ENCODE measurements around the gene TRPC4AP. TPM values are rescaled to one million over a fixed set of nuclear protein-coding genes. Genes with fewer than 3 reads are reported as not detected.
A peak's percentile ranks its signal among the peaks of the same experiment; 100 is the strongest.

TRPC4AP gene
- total RNA-seq, 1 donor from 2014 or later, result 35.3 TPM

DNA sequence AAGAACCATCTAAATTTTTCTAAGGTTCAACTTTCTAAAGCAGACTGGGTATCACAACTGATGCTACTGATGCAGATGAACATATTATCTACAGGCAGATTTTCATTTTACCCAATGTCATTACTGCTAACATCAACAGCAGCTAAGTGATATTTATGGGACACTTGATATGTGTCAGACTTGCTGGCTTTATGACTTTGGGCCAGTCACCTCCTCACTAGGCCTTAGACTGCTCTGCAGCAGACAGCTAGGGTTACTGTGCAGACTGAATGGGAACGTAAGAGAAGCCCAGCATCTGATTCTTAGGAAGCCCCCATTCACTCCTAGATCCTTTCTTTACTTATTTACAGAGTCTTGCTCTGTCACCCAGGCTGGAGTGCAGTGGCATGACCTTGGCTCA lies 70.8 kb downstream of the TRPC4AP start:
- no peak for ATAC-seq
- DNase-seq (ENCODE audit: missing footprints), result no peak
- intact Hi-C loops (cut with DNase I), result loop anchor here (5.0 kb wide), 1 partner anchor 70 kb away; the partner anchor contains the start of gene TRPC4AP

- intact Hi-C loops (cut with DNase I), result loop anchor here (5.0 kb wide), 1 partner anchor 71 kb away; the partner anchor contains the start of gene TRPC4AP
- ATAC-seq, result no peak
Measured at GRCh38 chr20:35021063-35021462, 71.5 kb downstream of the TRPC4AP start.

GRCh38 chr20:35020108-35020928 lies 72.3 kb downstream of the TRPC4AP start:
- intact Hi-C loops (cut with DNase I), result loop anchor here (5.0 kb wide), 1 partner anchor 72 kb away; the partner anchor contains the start of gene TRPC4AP
- DNase-seq (ENCODE audit: missing footprints), result no peak

More at GRCh38 chr20:35021063-35021462, 71.5 kb downstream of the TRPC4AP start:
- no peak for DNase-seq (ENCODE audit: missing footprints)

GRCh38 chr20:35018590-35019371 lies 73.8 kb downstream of the TRPC4AP start:
- no peak for ATAC-seq

More at GRCh38 chr20:35020108-35020928, 72.3 kb downstream of the TRPC4AP start:
- ATAC-seq, result no peak

DNA sequence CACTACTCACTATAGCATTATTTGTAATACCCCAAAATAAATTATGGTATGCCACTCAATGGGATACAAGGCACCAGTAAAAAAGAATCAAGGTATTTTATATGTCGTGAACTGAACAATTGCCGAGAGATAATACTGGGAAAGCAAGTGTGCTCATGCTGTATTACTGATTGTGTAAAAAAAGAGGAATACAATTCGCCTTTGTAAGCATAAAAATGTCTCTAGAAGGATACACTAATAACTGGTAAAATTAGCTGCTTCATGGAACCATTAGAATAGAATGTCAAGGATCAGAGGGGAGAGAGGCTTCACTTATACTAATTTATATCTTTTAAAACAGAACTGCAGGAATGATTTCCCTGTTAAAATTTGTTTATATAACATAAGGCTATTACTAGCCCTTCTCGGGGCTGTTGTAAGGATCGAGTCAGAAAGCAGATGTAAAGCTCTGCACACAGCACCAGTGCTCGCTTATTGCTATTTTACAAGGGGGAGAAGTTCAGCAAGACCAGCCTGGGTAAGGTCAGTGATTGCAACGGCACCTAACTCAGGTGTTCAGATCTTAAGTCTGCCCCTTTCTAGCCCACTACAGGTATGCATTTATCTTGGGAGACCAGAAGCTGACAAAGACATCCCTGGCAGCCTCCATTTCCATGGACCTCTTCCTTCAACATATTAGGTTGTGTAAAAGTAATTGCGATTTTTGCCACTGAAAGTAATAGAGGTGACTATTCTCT lies 75.3 kb downstream of the TRPC4AP start:
- intact Hi-C loops (cut with DNase I), result no loop called here
- DNase-seq (ENCODE audit: missing footprints) (no peak), ATAC-seq (no peak)

More at GRCh38 chr20:35018590-35019371, 73.8 kb downstream of the TRPC4AP start:
- DNase-seq (ENCODE audit: missing footprints), result no peak
- intact Hi-C loops (cut with DNase I), result no loop called here

DNA sequence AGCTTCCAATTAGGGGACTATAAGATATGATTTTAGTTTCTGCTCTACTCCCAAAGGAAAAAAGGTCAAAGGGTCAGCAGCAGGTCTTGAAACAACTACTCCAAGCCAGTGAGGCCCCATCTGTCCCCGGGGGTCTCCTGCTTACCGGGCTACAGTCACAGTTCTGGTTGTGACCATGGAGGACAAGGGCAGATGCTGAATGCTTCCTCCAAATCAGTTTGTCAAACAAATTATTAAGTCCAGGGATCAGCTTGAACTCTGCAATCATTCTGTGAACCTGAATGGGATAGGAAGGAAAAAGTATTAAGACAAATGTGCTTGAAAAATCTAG lies 76.8 kb downstream of the TRPC4AP start:
- ATAC-seq, result no peak
- no peak for DNase-seq (ENCODE audit: missing footprints)
- intact Hi-C loops (cut with DNase I), result no loop called here

- ATAC-seq (no peak), DNase-seq (ENCODE audit: missing footprints) (no peak)
- intact Hi-C loops (cut with DNase I), result no loop called here
Measured at GRCh38 chr20:35014537-35014936, 78.1 kb downstream of the TRPC4AP start.

DNA sequence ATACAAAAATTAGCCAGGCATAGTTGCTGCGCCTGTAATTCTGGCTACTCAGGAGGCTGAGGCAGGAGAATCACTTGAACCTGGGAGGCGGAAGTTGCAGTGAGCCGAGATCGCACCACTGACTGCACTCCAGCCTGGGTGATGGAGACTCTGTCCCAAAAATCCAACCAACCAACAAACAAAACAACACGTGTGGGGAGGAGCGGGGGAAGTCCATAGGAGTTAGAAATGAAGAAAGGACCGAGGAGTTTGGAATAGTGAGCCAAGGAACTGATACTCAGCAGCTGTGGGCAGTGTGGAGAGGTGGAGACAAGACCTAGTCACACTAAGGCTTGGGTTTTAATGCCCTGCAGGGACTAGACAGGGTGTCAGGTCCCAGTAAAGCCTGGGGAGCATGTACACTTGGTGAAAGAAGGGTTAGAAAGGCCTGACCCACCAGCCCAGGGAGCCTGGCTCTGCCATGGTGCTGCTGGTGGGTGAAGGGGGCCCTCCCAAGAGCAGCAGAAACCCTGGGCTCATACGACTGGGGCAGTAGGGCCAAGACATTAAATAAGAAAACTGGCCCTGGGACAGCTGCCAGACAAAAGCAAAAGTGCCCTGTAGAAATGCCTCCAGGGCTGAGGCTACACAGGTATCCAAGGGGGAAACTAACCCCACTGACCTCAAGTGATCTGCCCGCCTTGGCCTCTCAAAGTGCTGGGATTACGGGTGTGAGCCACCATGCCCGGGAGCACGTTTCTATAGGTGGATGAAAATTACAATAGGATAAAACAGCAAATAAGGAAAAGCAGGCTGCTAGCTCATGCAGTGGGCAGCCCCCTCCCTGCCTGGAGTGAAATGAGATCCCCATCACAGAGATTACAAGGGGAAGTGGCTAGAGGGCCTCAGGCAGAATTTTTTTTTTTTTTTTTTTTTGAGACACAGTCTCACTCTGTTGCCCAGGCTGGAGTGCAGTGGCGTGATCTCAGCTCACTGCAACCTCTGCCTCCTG lies 78.9 kb downstream of the TRPC4AP start:
- no peak for ATAC-seq
- intact Hi-C loops (cut with DNase I), result no loop called here
- no peak for DNase-seq (ENCODE audit: missing footprints)

DNA sequence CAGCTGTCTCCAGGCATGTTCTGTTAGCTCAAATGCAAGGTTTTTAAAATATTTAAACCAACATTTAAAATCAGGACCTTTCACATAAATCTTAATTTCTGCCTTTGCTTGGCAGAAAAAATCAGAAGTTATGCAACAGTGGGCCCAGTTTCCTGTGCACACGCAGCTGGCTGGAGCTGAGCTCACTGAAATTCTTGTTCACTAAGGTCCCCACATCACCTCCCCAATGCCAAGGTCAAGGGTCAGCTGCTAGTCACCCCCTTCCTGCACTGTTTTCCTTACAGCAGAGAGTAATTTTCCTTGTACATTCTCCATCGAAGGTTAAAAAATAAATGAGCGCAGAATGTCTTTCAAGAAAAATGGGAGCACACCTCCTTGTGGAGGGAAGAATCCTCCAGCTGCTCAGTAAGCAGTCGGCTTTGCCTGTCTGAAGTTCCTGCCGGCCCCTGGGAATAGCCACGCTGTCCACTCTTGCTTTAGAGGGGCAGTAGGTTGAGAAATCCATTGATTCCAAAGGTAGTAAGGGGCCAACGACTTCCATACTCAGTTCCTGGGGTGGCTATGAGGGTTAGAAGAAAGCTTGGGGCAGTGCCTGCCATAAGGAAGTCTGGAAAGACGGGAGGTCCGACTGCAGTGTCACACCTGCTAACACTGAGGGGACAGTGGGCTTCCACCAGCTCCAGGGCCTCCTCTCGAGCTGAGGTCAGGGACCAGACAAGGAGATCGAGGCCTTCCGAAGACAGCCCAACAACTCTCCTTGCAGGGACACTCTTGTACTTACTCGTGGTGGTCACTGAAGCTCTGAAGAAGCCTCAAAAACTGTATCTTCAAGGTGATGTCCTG lies 80.2 kb downstream of the TRPC4AP start:
- intact Hi-C loops (cut with DNase I), result no loop called here
- DNase-seq (ENCODE audit: missing footprints) (no peak), ATAC-seq (peak; percentile 45)

GRCh38 chr20:35011589-35012226 lies 80.9 kb downstream of the TRPC4AP start:
- no peak for DNase-seq (ENCODE audit: missing footprints)
- intact Hi-C loops (cut with DNase I), result no loop called here

DNA sequence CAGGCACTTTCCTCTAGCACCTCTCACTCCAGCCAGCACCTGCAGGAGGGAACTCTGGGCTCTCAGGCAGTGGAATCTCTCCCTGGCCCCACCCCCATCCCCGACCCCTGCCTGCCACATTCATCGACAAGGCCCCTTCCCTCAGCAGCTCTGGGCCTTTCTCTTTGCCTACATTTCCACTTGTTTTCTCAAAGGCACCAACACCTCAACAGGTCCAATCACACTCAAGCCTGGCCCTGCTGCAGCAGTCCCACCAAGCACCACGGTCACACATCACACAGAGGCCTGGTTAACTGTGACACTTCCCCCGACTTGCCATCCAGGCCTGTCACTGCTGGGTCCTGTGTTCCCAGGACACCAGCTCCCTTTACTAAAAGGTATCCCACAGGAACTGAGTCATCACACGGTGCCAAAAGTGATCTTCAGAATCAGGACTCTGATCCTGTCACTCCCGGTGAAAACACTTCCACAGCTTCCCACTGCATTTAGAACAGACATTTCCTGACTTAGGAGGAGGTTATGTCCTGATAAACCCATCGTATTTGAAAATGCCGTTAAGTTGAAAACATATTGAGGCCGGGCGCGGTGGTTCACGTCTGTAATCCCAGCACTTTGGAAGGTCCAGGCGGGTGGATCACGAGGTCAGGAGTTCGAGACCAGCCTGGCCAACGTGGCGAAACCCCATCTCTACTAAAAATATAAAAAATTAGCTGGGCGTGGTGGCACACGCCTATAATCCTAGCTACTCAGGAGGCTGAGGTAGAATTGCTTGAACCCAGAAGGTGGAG lies 82.0 kb downstream of the TRPC4AP start:
- ATAC-seq, result no peak
- intact Hi-C loops (cut with DNase I), result no loop called here
- peak; percentile 3 for DNase-seq (ENCODE audit: missing footprints)

More at GRCh38 chr20:35011589-35012226, 80.9 kb downstream of the TRPC4AP start:
- ATAC-seq, result no peak

GRCh38 chr20:35009665-35010328 lies 82.8 kb downstream of the TRPC4AP start:
- DNase-seq (ENCODE audit: missing footprints) (peak; percentile 1), ATAC-seq (no peak)
- intact Hi-C loops (cut with DNase I), result loop anchor here (5.0 kb wide), 1 partner anchor 137 kb away; the partner anchor contains the start of gene GGT7

DNA sequence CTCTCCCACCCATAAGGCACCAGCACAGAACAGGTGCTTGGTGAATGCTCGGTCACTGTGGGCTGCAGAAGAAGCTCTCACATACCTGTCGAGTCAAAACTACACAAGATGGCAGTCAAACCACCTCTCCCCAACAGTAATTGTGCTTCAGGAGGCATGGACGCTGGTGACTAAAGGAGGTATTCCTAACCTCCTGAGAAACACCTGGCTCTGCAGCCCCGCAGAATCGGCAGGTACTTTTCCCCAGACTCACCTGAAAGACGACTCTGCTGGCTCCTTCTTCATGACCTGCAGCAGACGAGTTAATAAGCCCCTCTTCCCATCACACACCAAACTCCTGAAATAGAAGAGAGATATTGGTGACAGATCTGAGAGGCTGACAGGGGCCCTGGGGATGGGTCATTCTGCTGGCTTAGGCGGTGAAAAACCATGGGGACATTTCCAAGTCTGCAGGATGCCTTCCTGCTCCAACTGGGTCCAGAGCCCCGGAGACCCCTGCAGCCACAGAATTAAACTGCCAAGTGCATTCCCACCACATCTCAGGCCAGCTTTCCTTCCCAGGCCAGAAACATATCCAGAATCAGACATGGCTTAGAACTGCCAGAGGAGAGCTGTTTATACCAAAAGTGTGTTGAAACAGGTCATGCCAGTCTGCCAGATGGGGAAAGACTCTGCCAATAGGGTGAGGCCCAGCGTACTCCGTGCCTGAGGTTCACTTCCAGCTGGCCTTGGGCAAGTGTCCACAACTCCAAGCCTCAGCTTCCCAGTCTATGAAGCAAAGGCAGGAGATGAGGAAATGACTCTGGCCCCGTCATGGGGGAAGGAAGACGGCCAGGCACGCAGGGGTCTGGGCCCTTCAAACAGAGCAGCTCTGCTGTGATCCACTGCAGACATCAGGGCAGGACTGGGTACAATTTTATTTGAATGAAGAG lies 83.9 kb downstream of the TRPC4AP start:
- intact Hi-C loops (cut with DNase I), result loop anchor here (5.0 kb wide), 1 partner anchor 136 kb away; the partner anchor contains the start of gene GGT7
- ATAC-seq (peak; percentile 30), DNase-seq (ENCODE audit: missing footprints) (peak; percentile 70)

- intact Hi-C loops (cut with DNase I), result loop anchor here (5.0 kb wide), 1 partner anchor 136 kb away; the partner anchor contains the start of gene GGT7
- peak; percentile 22 for DNase-seq (ENCODE audit: missing footprints)
- ATAC-seq, result no peak
Measured at GRCh38 chr20:35007891-35008290, 84.7 kb downstream of the TRPC4AP start.

Data from Right ventricle myocardium inferior (tissue), 1 donor.